K562 (cell line): Measurements from ENCODE around the gene ZDHHC8. TPM values are rescaled to one million over a fixed set of nuclear protein-coding genes. Genes with fewer than 3 reads are reported as not detected.
A peak's percentile ranks its signal among the peaks of the same experiment; 100 is the strongest.

ENCODE experiments used
- ADNP ChIP-seq: fragments of 200-800 bp; sonication (Bioruptor generic); IDR thresholded peaks from 2 replicates; pipeline ENCODE4 v1.6.1; 2016; ENCODE audit warnings: missing genetic modification characterization, missing compliant biosample characterization
- BRD4 ChIP-seq: fragments of 200-600 bp; sonication (generic); IDR thresholded peaks from 2 replicates; pipeline ENCODE4 v1.6.1; 2017; ENCODE audit warnings: inconsistent platforms
- CCAR2 ChIP-seq: fragments of 200-400 bp; formaldehyde crosslinking; IDR thresholded peaks from 2 replicates; pipeline ENCODE4 v1.6.1; 2017; ENCODE audit warnings: mild to moderate bottlenecking, low read depth, low read length
- CEBPB ChIP-seq: fragments of 450-650 bp; IDR thresholded peaks from 2 replicates; pipeline ENCODE4 v1.6.1; 2016; ENCODE audit warnings: missing genetic modification characterization, missing compliant biosample characterization
- CREM ChIP-seq: IDR thresholded peaks from 2 replicates; pipeline ENCODE4 v1.6.1; 2014; ENCODE audit warnings: antibody characterized with exemption, low read depth
- GABPA ChIP-seq: fragments of 200-800 bp; sonication (Bioruptor generic); conservative IDR thresholded peaks from 2 replicates; pipeline ENCODE4 v1.6.1; 2016; ENCODE audit warnings: low read depth, missing genetic modification characterization, missing compliant biosample characterization
- HOMEZ ChIP-seq: fragments of 250-450 bp; sonication (Bioruptor Pico); IDR thresholded peaks from 2 replicates; pipeline ENCODE4 v1.4.0; 2020; ENCODE audit warnings: mild to moderate bottlenecking, moderate library complexity
- KDM4B ChIP-seq, 2 experiments: fragments of 450-650 bp in 1 of 2; sonication (generic) in 1 of 2; IDR thresholded peaks; 2 replicates each; pipeline ENCODE4 v1.6.1; 2016 to 2017; ENCODE audit warnings: borderline replicate concordance in 2 of 2, antibody characterized with exemption in 1 of 2, low read depth in 1 of 2, mild to moderate bottlenecking in 1 of 2
- MAZ ChIP-seq, 2 experiments: fragments of 450-650 bp in 1 of 2; sonication (generic) in 1 of 2; formaldehyde crosslinking; IDR thresholded peaks in 1 of 2; conservative IDR thresholded peaks in 1 of 2; 2 replicates each; pipeline versions ENCODE4 v1.4.0 to v1.5.0; 2020; ENCODE audit warnings: mild to moderate bottlenecking in 1 of 2, missing genetic modification reagents in 1 of 2
- MCM3 ChIP-seq: fragments of 450-650 bp; IDR thresholded peaks from 2 replicates; pipeline ENCODE4 v1.6.1; 2016
- MLX ChIP-seq, 2 experiments: fragments of 450-650 bp in 1 of 2; sonication (generic) in 1 of 2; formaldehyde crosslinking; conservative IDR thresholded peaks; 2 replicates each; pipeline versions ENCODE4 v1.4.0 to v1.8.1; 2020 to 2022; ENCODE audit warnings: mild to moderate bottlenecking in 1 of 2, missing genetic modification reagents in 1 of 2
- NR0B1 ChIP-seq: fragments of 450-650 bp; IDR thresholded peaks from one replicate; pipeline ENCODE4 v1.6.1; 2018; ENCODE audit warnings: mild to moderate bottlenecking, moderate library complexity; ENCODE audit not compliant: partially characterized antibody
- PHB ChIP-seq: fragments of 250-450 bp; sonication (Bioruptor Pico); IDR thresholded peaks from 2 replicates; pipeline ENCODE4 v1.5.0; 2021
- PPARD ChIP-seq: fragments of 250-450 bp; sonication (Bioruptor Pico); IDR thresholded peaks from 2 replicates; pipeline ENCODE4 v1.8.0; 2022; ENCODE audit warnings: inconsistent platforms, mild to moderate bottlenecking, moderate library complexity
- RAD51 ChIP-seq: fragments of 450-650 bp; IDR thresholded peaks from 2 replicates; pipeline ENCODE4 v1.7.1; 2016; ENCODE audit warnings: low read depth, mild to moderate bottlenecking, borderline replicate concordance
- RUNX1 ChIP-seq: sonication (generic); IDR thresholded peaks from 2 replicates; pipeline ENCODE4 v1.6.1; 2016; ENCODE audit warnings: antibody characterized with exemption, low read depth
- SAFB2 ChIP-seq: fragments of 200-400 bp; formaldehyde crosslinking; IDR thresholded peaks from 2 replicates; pipeline ENCODE4 v1.6.1; 2018; ENCODE audit warnings: borderline replicate concordance, low read length, low read depth, moderate library complexity; ENCODE audit not compliant: severe bottlenecking
- SETDB1 ChIP-seq: IDR thresholded peaks from one replicate; pipeline ENCODE4 v1.6.1; 2012; ENCODE audit warnings: low read length, control low read depth, inconsistent platforms
- SIN3B ChIP-seq: fragments of 450-650 bp; IDR thresholded peaks from 2 replicates; pipeline ENCODE4 v1.6.1; 2017; ENCODE audit warnings: low read depth, mild to moderate bottlenecking, moderate library complexity
- TEAD4 ChIP-seq, 2 experiments: sonication (generic) in 1 of 2; formaldehyde crosslinking in 1 of 2; IDR thresholded peaks; 2 replicates each; pipeline versions ENCODE4 v1.6.1 to v1.8.0; 2012 to 2022; ENCODE audit warnings: borderline replicate concordance in 1 of 2, inconsistent platforms in 1 of 2, low read length in 1 of 2, mild to moderate bottlenecking in 1 of 2, missing genetic modification reagents in 1 of 2
- ZNF23 ChIP-seq: fragments of 250-450 bp; sonication (Bioruptor Pico); IDR thresholded peaks from 2 replicates; pipeline ENCODE4 v1.4.0; 2020; ENCODE audit warnings: mild to moderate bottlenecking
- ZNF561 ChIP-seq: fragments of 450-650 bp; formaldehyde crosslinking; conservative IDR thresholded peaks from 2 replicates; pipeline ENCODE4 v1.4.0; 2020; ENCODE audit warnings: mild to moderate bottlenecking, moderate library complexity
- ZNF583 ChIP-seq: fragments of 250-450 bp; sonication (Bioruptor Pico); IDR thresholded peaks from 2 replicates; pipeline ENCODE4 v1.4.0; 2020
- ZNF695 ChIP-seq: fragments of 450-650 bp; formaldehyde crosslinking; IDR thresholded peaks from 2 replicates; pipeline ENCODE4 v1.4.0; 2020; ENCODE audit warnings: mild to moderate bottlenecking, moderate library complexity
- ZNF717 ChIP-seq: fragments of 250-450 bp; sonication (Bioruptor Pico); IDR thresholded peaks from 2 replicates; pipeline ENCODE4 v1.5.0; 2021
- polyA plus RNA-seq, 8 experiments: library from polyadenylated mRNA; depleted of rRNA in 4 of 8; stranded (reverse) in 5 of 8; unstranded in 3 of 8; fragments of >200 nt; fragmentation: Nextera tagmentation in 2 of 8; fragmentation: Illumina TruSeq in 1 of 8; extraction: Ambion mirVana in 2 of 8; extraction: Trizol in 1 of 8; gene quantifications; 2 replicates each; pipeline versions ENCODE4 v1.2.1 to v1.2.3, GENCODE V29; 2011 to 2014; ENCODE audit warnings: inconsistent platforms in 1 of 8, missing spikeins in 1 of 8
- total RNA-seq, 7 experiments: library from RNA; depleted of rRNA in 6 of 7; stranded (reverse); fragments of >200 nt in 6 of 7; fragmentation: Illumina TruSeq in 2 of 7; extraction: Trizol in 2 of 7; gene quantifications; 2 replicates each; pipeline versions ENCODE4 v1.2.1 to v1.2.3, GENCODE V29; 2011 to 2021; ENCODE audit warnings: low replicate concordance in 1 of 7

The ZDHHC8 gene
- total and polyA plus RNA-seq, 9 of the 15 experiments (the other 6 are each of a cell fraction or from before 2014, with no cell fraction given) = 0.04 to 109 (median 16.4) TPM

GRCh38 chr22:20084547-20085413 lies 46.8 kb upstream of the ZDHHC8 start (continued):
- no peak; the same call in 1 of the 2 replicates for TF ChIP-seq BRD4
- 0 out of 2 replicates have a peak, but pooled peaks have one; percentile 15 for TF ChIP-seq HOMEZ
- no peak for TF ChIP-seq ZNF23 (CRISPR knock-in tag)
- no peak for TF ChIP-seq PHB (CRISPR knock-in tag)
- no peak for TF ChIP-seq ZNF695 (CRISPR knock-in tag)
- peak; percentile 67; the same call in 1 of the 2 replicates for TF ChIP-seq ZNF583 (CRISPR knock-in tag)
- no peak for TF ChIP-seq CEBPB (tag)
- TF ChIP-seq SAFB2 = no peak
- TF ChIP-seq ZNF717 (CRISPR knock-in tag) = no peak
- no peak for TF ChIP-seq MCM3
- no peak for TF ChIP-seq SETDB1
- TF ChIP-seq ADNP (tag) = no peak
- no peak for TF ChIP-seq TEAD4 (IDR thresholded peaks at IDR 0.05; ENCODE audit: low read length)
- no peak for TF ChIP-seq TEAD4 (CRISPR knock-in tag; IDR thresholded peaks at IDR 0.05; ENCODE audit: borderline replicate concordance)
- 0 out of 2 replicates have a peak, but pooled peaks have one; percentile 58 for TF ChIP-seq CCAR2
- TF ChIP-seq MLX (CRISPR knock-in tag; conservative IDR thresholded peaks at IDR 0.05) = peak in 1 of 2 experiments; percentile 94; a peak in 2 of 4 replicates
- TF ChIP-seq RUNX1 = no peak
- TF ChIP-seq NR0B1 = no peak
- TF ChIP-seq SIN3B = no peak
- TF ChIP-seq RAD51 = no peak
- TF ChIP-seq GABPA (tag) = no peak
- no peak for TF ChIP-seq CREM
- TF ChIP-seq PPARD = no peak
- peak in 1 of 2 experiments; percentile 91; a peak in 2 of 4 replicates for TF ChIP-seq MAZ (CRISPR knock-in tag; conservative IDR thresholded peaks at IDR 0.05 in 1 of 2, IDR thresholded peaks at IDR 0.05 in 1 of 2)
- TF ChIP-seq ZNF561 (CRISPR knock-in tag) = no peak
- no peak for TF ChIP-seq KDM4B (IDR thresholded peaks at IDR 0.05; ENCODE audit: borderline replicate concordance in 2 of 2, low read depth in 1 of 2)
